IPS DF 4.7 (cell line): ENCODE results near the gene EGFL7.
"Not testable (repeated sequence)": the region's sequence is repeated elsewhere in the genome, so short reads cannot be mapped to it uniquely, and the experiment has no call there.

Experiments used
- DNase-seq: peaks from one replicate; pipeline ENCODE4 v3.0.0-alpha.2; 2013; ENCODE audit warnings: low spot score; ENCODE audit errors: extremely low read depth

The EGFL7 gene

GRCh38 chr9:136624184-136624951 is 38.3 kb upstream of the EGFL7 start:
- DNase-seq, result no peak

- no peak for DNase-seq
These were observed 37.3 kb upstream of the EGFL7 start for GRCh38 chr9:136625101-136626065.

GRCh38 chr9:136626066-136626725 is 36.5 kb upstream of the EGFL7 start:
- no peak for DNase-seq

GRCh38 chr9:136626740-136627642 is 35.7 kb upstream of the EGFL7 start:
- no peak for DNase-seq

DNA sequence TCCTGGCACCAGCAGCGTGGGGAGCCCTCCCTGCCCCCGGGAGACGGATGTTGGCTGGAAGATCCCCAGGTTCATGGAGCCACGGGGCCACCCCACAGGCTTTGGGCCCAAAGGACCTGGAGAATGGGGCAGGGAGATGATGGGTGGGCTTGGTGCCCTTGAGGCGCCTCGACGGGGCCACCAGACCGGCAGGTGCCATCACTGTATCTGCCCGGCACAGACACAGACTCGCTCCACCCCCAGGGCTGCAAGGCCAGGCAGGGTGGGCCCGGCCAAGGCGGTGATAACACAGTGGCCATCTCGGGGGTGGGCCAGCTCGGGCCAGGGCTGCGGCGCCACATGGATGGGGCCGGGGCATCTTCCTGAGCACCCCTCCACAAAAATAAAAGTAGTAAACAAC is 35.0 kb upstream of the EGFL7 start:
- DNase-seq, result no peak

DNA sequence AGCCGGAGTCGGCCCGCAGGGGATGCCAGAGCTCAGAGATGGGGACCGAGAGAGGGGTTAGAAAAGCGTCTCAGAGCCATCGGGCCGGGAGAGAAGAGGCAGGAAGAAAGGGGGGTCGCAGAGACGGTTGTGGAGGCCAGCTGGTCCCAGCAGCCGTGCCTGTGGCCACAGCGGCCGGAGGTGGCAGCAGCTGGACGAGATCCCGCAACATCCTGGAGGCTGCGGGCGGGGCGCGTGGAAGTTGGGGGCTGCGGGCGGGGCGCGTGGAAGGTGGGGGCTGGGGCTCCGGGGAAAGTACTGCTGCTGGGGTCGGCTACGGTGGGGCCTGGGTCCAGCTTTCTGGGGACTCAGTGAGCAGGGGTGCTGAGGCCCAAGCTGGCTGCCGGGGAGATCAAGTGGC is 34.4 kb upstream of the EGFL7 start:
- DNase-seq, result no peak

GRCh38 chr9:136629001-136629878 is 33.5 kb upstream of the EGFL7 start:
- no peak for DNase-seq

- no peak for DNase-seq
These were observed 32.6 kb upstream of the EGFL7 start for GRCh38 chr9:136629879-136630661.

- DNase-seq, result no peak
These were observed 32.1 kb upstream of the EGFL7 start for GRCh38 chr9:136630662-136630992.

DNA sequence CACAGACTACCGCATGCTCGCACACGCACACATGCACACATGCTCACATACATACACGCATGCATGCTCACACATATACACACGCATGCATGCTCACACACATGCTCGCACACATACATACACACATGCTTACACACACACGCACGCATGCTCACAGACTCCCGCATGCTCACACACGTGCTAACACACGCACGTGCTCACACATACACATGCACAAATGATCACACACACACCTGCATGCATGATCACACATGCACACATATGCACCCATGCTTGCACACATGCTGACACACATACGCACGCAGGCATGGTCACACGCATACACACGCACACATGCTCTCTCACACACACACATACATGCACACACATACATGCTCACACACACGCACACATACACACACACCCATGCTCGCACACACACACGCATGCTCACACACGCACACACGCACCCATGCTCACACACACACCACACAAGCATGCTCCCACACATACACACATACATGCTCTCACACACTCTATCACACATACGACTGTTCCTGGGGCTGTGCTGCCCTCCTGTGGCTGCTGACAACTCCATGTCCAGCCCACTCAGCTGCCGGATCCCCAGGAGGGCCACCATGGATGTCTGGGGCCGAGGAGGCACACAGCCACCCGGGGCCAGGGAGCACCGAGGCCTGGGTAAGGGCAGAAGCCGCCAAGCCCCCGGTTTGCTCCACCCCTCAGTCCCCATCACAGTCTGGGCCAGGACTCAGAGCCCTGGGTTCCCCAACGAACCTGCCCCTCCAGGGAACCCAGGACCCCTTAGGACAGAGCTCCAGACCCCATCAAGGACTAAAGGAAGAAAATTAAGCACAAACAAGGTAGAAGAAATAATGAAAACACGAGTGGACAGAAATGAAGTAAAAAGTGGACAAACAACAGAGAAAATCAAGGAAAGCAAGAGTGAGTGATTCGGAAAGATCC is 31.4 kb upstream of the EGFL7 start:
- no peak for DNase-seq

DNA sequence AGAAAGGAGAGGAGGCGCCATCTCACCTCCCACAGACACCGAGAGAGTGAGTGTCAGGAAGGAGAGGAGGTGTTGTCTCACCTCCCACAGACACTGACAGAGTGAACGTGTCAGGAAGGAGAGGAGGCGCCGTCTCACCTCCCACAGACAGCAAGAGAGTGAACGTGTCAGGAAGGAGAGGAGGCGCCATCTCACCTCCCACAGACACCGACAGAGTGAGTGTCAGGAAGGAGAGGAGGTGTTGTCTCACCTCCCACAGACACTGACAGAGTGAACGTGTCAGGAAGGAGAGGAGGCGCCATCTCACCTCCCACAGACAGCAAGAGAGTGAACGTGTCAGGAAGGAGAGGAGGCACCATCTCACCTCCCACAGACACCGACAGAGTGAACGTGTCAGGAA is 30.6 kb upstream of the EGFL7 start:
- not testable (repeated sequence) for DNase-seq

DNA sequence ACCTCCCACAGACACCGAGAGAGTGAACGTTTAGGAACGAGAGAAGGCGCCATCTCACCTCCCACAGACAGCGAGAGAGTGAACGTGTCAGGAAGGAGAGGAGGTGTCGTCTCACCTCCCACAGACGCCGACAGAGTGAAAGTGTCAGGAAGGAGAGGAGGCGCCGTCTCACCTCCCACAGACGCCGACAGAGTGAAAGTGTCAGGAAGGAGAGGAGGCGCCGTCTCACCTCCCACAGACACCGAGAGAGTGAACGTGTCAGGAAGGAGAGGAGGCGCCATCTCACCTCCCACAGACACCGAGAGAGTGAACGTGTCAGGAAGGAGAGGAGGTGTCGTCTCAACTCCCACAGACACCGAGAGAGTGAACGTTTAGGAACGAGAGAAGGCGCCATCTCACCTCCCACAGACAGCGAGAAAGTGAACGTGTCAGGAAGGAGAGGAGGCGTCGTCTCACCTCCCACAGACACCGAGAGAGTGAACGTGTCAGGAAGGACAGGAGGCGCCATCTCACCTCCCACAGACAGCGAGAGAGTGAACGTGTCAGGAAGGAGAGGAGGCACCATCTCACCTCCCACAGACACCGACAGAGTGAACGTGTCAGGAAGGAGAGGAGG is 30.1 kb upstream of the EGFL7 start:
- DNase-seq, result not testable (repeated sequence)

- no peak for DNase-seq
These were observed 27.8 kb upstream of the EGFL7 start for GRCh38 chr9:136634904-136635303.

DNA sequence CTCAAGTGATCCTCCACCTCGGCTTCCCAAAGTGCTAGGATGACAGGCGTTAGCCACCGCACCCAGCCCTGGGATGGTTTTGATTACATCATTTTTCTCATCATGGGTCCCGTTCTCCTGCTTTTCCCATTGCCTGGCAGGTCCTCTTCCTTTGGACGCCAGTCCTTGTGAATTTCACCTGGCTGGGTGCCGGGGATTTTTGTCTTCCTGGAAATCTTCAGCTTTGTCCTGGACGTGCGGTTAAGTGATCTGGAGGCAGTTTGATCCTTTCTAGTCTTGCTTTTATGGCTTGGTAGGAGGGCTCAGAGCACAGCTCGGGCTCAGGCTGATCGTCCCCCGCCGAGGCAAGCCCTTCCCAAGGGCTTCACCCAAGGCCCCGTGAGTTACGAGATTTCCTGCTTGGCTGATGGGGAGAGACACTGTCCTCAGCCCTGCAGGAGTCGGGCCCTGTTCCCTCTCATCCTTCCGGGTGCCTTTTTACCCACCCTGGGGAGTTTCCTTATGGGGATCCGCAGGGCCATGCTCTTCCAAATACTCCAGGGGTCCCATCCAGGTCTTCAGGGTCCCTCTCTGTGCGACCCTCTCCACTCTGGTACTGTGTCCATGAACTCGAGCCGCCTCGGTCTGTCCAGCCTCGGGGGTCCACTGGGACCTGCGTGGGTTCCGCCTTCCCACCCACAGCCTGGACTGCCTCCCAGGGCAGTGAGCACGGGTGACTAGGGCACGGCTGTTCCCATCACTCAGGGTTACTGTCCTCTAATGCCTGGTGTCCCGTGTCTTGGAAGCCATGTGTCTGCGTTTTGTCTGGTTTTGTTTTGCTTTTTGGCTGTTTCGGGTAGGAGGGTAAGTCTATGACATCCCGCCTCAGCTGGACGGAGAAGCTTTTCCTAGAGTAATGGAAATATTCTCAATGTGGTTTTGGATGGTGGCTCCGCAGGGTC is 22.3 kb upstream of the EGFL7 start:
- no peak for DNase-seq

GRCh38 chr9:136642439-136642921 is 20.2 kb upstream of the EGFL7 start:
- DNase-seq, result no peak

GRCh38 chr9:136643596-136644342 is 18.9 kb upstream of the EGFL7 start:
- DNase-seq, result no peak
